ENCODE data around the gene CD300C.

CD300C gene

DNA sequence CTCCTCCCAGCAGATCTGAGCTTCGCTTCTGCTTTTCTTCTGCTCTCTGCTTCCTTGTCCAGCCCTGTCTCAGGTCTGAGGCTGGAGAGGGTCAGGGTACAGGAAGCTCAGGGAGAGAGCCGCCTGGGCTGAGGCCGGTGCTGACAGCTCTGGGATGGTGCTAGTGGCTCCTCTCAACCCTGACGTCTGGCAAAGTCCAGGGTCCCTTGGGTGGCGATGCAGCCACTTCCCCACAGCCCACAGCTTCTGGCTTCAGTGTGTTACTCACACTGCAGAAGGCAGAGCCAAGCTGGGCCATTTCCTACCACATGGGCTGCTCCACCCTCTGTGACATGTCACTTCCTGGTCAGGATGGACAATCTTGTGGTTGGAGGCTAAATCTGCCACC, at the start of gene CD300C:
Gene CD300C (minus strand): TSS at position 273 of the 388 bp plus-strand sequence. CDS start 333 bp downstream, outside the sequence.
- H3K27me3 ChIP-seq: no peaks in the 10 kb centered on the region
- peaks cover 49% of the 10 kb centered on the region for H3K4me1 ChIP-seq
- H3K4me3 ChIP-seq: no peak within 1 kb of the TSS
- H3K36me3 ChIP-seq: no peaks in the 10 kb centered on the region
- 0 out of 2 replicates have a peak within 1 kb of the TSS, but pooled peaks have one; percentile 35 for H3K9ac ChIP-seq
- TF ChIP-seq Cebpa-rat (IDR thresholded peaks at IDR 0.05): no peak
- peak within 1 kb of the TSS; percentile 59 for H3K27ac ChIP-seq
- H3K4me2 ChIP-seq: peak within 1 kb of the TSS; percentile 73
- no peaks in the 10 kb centered on the region for H3K9me3 ChIP-seq
- H4K20me1 ChIP-seq: no peaks in the 10 kb centered on the region

DNA sequence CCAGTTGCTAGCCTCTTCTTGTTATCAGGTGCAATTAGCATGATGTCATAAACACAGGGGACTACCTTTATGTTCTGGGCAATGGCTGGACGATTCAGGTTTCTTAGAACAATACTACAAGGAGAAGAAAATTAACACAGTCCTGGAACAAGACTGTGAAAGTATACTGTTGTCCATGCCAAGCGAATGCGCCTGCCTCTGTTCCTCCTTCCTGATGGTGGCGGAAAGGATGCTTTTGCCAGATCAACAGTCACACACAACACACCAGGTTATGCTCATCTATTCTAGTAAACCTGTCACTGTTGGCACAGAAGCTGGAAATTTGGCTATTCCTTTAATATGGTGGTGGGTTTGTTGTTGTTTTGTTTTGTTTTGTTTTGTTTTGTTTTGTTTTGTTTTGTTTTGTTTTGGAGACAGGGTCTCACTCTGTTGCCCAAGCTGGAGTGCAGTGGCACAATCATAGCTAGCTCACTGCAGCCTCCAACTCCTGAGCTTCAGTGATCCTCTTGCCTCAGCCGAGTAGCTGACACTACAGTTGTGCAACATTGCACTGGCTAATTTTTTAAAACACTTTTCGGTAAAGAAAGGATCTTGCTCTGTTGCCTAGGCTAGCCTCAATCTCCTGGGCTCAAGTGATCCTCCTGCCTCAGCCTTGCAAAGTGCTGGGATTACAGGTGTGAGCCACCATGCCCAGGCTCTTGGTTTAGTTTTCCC, 49.3 kb upstream of the CD300C start:
- Histone ChIP-seq H3K9me3 (no peaks in the 10 kb centered on the region), H3K4me3 (no peak overlapping the region), H3K4me2 (no peak overlapping the region), H3K27ac (no peak overlapping the region), H3K36me3 (no peaks in the 10 kb centered on the region), H3K4me1 (peaks cover 33% of the 10 kb centered on the region), H3K27me3 (no peaks in the 10 kb centered on the region), H4K20me1 (peaks cover 8% of the 10 kb centered on the region; the same call in 1 of the 2 replicates), H3K9ac (no peak overlapping the region)
- no peak for TF ChIP-seq Cebpa-rat (IDR thresholded peaks at IDR 0.05)

DNA sequence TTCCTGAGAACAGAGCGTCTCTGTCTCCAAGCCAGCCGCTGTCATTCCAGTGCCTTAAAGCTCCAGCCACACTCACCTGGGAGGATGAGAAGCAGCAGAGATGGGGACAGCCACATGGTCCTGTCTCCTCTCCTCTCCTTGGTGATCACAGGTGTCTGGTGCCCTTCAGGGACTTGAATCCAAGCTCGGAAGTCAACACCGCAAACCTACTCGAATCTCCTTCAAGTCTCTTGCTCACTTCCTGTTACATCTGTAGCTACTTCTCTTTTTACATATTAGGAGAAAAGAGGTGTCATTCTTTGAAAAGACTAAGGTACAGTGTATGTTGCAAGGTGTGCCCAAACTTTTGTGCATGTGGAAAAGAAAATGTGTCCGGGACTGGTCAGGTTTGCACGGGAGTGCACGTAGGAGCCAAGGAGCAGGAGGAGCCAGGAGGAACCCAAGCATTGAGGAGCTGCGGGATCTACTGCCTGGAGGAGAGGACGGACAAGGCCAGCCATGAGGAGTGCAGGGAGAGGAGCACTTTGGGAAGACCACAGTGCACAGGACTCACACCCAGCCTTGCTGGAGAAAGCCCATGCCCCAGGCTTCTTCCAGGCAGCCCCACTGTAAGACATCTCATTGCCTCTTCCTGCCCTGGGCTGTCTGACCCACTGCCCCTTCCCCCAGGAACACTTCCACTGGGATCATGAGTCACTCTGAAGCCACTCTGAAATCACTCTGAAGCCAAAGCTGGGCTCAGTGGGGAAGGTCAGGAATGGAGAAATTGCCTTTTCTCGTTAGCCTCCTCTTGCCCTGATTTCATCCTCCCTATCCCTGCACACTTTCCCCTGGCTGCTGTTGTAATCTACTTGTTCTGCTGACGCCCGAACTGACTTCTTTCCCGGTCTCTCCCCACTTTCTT, 46.4 kb upstream of the CD300C start, which contains the start of gene CD300LD:
Gene CD300LD (minus strand): TSS at position 197 of the 904 bp plus-strand sequence. CDS start 81 bp downstream, at position 116.
- H3K4me1 ChIP-seq: peaks cover 11% of the 10 kb centered on the region; the same call in 1 of the 2 replicates
- H3K27me3 ChIP-seq: no peaks in the 10 kb centered on the region
- H3K27ac ChIP-seq: no peak within 1 kb of the TSS
- H3K4me3 ChIP-seq: no peak within 1 kb of the TSS
- TF ChIP-seq Cebpa-rat (IDR thresholded peaks at IDR 0.05): no peak
- H3K36me3 ChIP-seq: no peaks in the 10 kb centered on the region
- H3K9ac ChIP-seq: no peak within 1 kb of the TSS
- peak within 1 kb of the TSS; percentile 29; the same call in 1 of the 2 replicates for H3K4me2 ChIP-seq
- H3K9me3 ChIP-seq: no peaks in the 10 kb centered on the region
- no peaks in the 10 kb centered on the region for H4K20me1 ChIP-seq

DNA sequence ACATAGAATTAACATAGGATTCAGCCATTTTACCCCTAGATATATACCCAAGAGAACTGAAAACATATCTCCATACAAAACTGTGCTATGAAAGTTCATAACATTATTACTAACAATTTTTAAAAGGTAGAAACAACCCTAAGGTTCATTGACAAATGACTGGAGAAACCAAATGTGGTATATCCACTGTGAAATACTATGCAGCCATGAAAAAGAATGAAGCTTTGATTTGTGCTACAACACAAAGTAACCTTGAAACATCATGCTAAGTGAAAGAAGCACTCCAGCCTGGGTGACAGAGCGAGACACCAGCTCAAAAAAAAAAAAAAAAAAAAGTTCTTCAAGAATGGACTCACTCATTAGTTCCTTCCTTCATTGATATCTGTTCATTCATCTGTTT, 45.6 kb upstream of the CD300C start:
- H3K9me3 ChIP-seq: no peaks in the 10 kb centered on the region
- no peaks in the 10 kb centered on the region for H4K20me1 ChIP-seq
- H3K27me3 ChIP-seq: no peaks in the 10 kb centered on the region
- no peaks in the 10 kb centered on the region for H3K36me3 ChIP-seq
- H3K4me3 ChIP-seq: no peak overlapping the region
- no peak overlapping the region for H3K27ac ChIP-seq
- no peak for TF ChIP-seq Cebpa-rat (IDR thresholded peaks at IDR 0.05)
- H3K9ac ChIP-seq: no peak overlapping the region
- no peak overlapping the region for H3K4me2 ChIP-seq
- H3K4me1 ChIP-seq: peaks cover 11% of the 10 kb centered on the region; the same call in 1 of the 2 replicates

DNA sequence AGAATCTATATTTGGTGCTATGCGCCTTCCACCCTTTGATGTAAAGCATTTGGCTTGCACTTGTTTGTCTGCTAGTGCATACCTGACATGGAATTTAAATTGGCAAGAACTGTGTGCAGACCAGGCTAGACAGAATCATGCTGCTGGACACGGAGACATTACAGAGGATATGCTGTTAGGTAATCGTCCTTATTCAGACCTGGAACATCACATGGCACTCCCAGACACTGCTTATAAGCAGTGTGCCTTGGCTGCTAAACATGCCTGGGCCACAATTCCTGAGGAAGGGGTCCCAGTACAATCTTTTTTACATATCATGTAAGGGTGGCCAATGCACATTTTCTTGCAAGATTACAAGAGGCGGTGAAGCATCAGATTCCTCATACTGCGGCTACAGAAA, 39.8 kb upstream of the CD300C start:
- Histone ChIP-seq H3K36me3 (no peaks in the 10 kb centered on the region), H4K20me1 (no peaks in the 10 kb centered on the region), H3K4me3 (no peak overlapping the region), H3K27me3 (no peaks in the 10 kb centered on the region), H3K9me3 (peaks cover 14% of the 10 kb centered on the region), H3K9ac (no peak overlapping the region), H3K27ac (no peak overlapping the region), H3K4me2 (no peak overlapping the region), H3K4me1 (no peaks in the 10 kb centered on the region)
- TF ChIP-seq Cebpa-rat (IDR thresholded peaks at IDR 0.05): no peak

DNA sequence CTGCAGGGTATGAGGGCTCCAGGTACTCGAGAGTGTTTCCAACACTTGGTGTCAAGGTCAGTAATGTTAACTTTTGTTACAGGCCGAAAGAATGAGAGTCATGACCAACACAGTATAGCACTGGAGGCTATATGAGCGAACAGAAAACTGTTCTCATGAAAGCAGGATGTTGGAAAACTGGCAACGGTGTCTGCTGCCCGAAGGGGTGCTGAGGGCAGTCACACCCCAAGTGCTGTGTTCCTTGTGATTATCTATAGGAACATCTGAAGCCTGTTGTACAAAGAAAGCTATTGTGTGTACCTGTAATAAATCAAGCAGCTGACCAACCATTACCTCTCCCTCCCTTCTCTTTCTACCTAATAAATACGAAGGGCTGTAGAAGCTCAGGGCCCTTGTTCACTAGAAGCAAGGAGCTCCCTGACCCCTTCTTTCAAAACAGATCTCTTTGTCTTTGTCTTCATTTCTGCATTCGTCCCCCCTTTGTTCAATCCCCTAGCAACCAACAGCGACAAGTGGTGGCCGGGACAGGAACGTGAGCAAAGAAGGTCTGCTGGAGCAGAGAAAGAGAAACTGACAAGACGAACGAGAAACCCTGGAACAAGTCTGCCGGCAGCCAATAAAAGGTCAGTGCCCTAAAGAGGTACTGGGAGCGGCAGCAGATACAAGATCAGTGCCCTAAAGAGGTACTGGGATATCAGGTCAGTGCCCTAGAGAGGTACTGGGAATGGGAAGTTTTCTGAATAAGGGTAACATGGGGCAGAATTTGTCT, 38.6 kb upstream of the CD300C start:
- Histone ChIP-seq H3K4me2 (no peak overlapping the region), H3K4me1 (peaks cover 9% of the 10 kb centered on the region), H3K9ac (no peak overlapping the region), H3K27ac (no peak overlapping the region), H3K36me3 (no peaks in the 10 kb centered on the region), H4K20me1 (no peaks in the 10 kb centered on the region), H3K4me3 (no peak overlapping the region), H3K27me3 (no peaks in the 10 kb centered on the region), H3K9me3 (peaks cover 14% of the 10 kb centered on the region)
- TF ChIP-seq Cebpa-rat (IDR thresholded peaks at IDR 0.05): no peak

DNA sequence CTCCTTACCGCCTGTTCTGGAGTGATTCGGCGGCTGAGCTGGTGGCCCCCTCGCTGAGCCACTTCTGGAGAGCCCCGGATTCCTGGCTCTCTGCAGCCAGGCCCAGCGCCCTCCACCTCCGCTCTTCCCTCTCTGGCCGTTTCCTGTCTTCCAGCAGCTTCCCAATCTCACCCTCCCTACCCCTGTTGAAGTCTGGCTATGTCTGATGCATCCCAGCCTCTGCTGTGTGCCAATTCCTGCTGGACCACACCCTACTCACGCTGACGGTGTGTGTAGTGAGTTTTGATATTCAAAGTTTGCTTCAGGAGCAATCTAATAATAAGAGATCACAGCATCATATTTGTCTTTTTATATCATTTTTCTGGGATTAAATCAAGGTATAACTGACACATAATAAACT, 36.7 kb upstream of the CD300C start:
- Histone ChIP-seq H3K4me2 (no peak overlapping the region), H3K4me3 (no peak overlapping the region), H3K36me3 (no peaks in the 10 kb centered on the region), H3K9ac (no peak overlapping the region), H3K27ac (no peak overlapping the region), H3K4me1 (peaks cover 15% of the 10 kb centered on the region), H3K27me3 (no peaks in the 10 kb centered on the region), H3K9me3 (peaks cover 14% of the 10 kb centered on the region), H4K20me1 (no peaks in the 10 kb centered on the region)
- TF ChIP-seq Cebpa-rat (IDR thresholded peaks at IDR 0.05): no peak

DNA sequence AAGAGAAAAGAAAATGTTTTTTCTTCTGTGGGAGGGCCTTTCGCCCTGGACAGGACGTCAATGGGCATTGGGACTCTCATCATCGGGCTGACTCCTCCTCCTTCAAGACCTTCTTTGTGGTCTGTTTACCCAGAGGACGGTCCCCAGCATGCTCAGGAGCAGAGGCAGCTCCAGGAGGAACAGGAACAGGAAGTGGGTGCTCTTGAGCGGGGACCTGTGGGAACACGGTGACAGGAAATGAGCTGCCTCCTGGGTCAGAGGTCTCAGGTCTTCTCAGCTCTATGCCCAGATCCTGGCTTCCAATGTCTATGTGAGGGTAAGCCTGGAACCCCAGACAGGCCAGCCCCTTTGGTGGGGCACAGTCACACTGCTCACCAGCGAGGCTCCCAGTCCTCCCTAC, 34.0 kb upstream of the CD300C start:
- Histone ChIP-seq H4K20me1 (no peaks in the 10 kb centered on the region), H3K4me1 (peaks cover 15% of the 10 kb centered on the region), H3K4me3 (no peak overlapping the region), H3K9ac (no peak overlapping the region), H3K27ac (peak overlapping the region; percentile 62), H3K36me3 (no peaks in the 10 kb centered on the region), H3K27me3 (no peaks in the 10 kb centered on the region), H3K4me2 (peak overlapping the region; percentile 63), H3K9me3 (peaks cover 9% of the 10 kb centered on the region)
- TF ChIP-seq Cebpa-rat (IDR thresholded peaks at IDR 0.05): no peak

DNA sequence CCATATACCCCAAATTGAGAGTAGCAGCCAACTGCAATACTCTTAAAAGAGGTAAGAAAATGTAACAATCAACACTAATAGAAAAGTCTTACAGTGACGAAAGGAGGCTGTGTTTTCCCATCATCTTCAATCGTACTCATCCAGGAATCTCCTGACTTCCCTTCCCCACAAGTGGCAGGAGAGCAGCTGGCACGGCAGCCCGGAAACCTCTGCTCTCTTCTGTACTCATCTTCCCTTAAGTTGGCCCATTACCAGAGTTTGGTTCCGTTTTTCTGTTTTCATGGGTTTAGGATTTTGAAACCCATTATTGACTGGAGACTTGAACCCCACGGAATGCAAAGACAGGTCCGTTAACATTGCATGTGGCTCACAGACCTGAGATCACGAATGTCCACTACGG, 33.1 kb upstream of the CD300C start:
- Histone ChIP-seq H3K27me3 (no peaks in the 10 kb centered on the region), H3K27ac (no peak overlapping the region), H3K9me3 (no peaks in the 10 kb centered on the region), H4K20me1 (no peaks in the 10 kb centered on the region), H3K9ac (no peak overlapping the region), H3K4me3 (no peak overlapping the region), H3K36me3 (no peaks in the 10 kb centered on the region), H3K4me2 (peak overlapping the region; percentile 63; the same call in 1 of the 2 replicates), H3K4me1 (peaks cover 15% of the 10 kb centered on the region)
- no peak for TF ChIP-seq Cebpa-rat (IDR thresholded peaks at IDR 0.05)
